OCI-LY7 (cell line): ENCODE data around the gene PODXL. TPM values are rescaled to one million over a fixed set of nuclear protein-coding genes. Genes with fewer than 3 reads are reported as not detected.

ENCODE experiments used
- BruUV-seq: library from RNA; stranded (reverse); fragments of 400-500 nt; replicated peaks from 2 replicates; lab custom pipeline; 2021; lab: Mats Ljungman, UMichigan
- CTCF ChIA-PET: fragments of 300-600 bp; sonication (Branson Sonifier 250); formaldehyde crosslinking; loops from one replicate; lab custom pipeline; 2022; ENCODE audit warnings: antibody characterized with exemption; ENCODE audit not compliant: unreplicated experiment; lab: Charles Lee
- POLR2A ChIA-PET: fragments of 300-600 bp; sonication (Branson Sonifier 250); formaldehyde crosslinking; loops from one replicate; lab custom pipeline; 2022; ENCODE audit warnings: antibody characterized with exemption; lab: Charles Lee
- DNase-seq: peaks from one replicate; pipeline ENCODE4 v3.0.0-alpha.2; 2015; ENCODE audit warnings: low spot score
- H2AFZ ChIP-seq: fragments of 200-600 bp; sonication (generic), shearing (Covaris generic); 2 replicates; pipeline ENCODE4 v1.6.1; 2014; ENCODE audit warnings: mild to moderate bottlenecking, antibody characterized with exemption, low read length, moderate library complexity
- H3K27ac ChIP-seq: fragments of 200-600 bp; sonication (generic); 2 replicates; pipeline ENCODE4 v1.5.1; 2014; ENCODE audit warnings: mixed run types, low read depth, mild to moderate bottlenecking, moderate library complexity, low read length, inconsistent platforms; ENCODE audit not compliant: poor library complexity, severe bottlenecking
- H3K36me3 ChIP-seq: fragments of 200-600 bp; sonication (generic); 2 replicates; pipeline ENCODE4 v1.6.1; 2014; ENCODE audit warnings: mild to moderate bottlenecking, antibody characterized with exemption, low read length, moderate library complexity, mixed read lengths; ENCODE audit not compliant: insufficient read depth
- H3K4me1 ChIP-seq: fragments of 200-600 bp; sonication (generic); 2 replicates; pipeline ENCODE4 v1.5.1; 2014; ENCODE audit warnings: mild to moderate bottlenecking, low read length; ENCODE audit not compliant: insufficient read depth, poor library complexity, severe bottlenecking
- H3K4me2 ChIP-seq: fragments of 200-600 bp; sonication (generic); 2 replicates; pipeline ENCODE4 v1.6.1; 2014; ENCODE audit warnings: mild to moderate bottlenecking, low read length
- H3K4me3 ChIP-seq: fragments of 200-600 bp; sonication (generic); 2 replicates; pipeline ENCODE4 v1.5.1; 2014; ENCODE audit warnings: mild to moderate bottlenecking, low read depth, low read length; ENCODE audit not compliant: poor library complexity, severe bottlenecking
- H3K79me2 ChIP-seq: fragments of 200-600 bp; sonication (generic); 2 replicates; pipeline ENCODE4 v1.6.1; 2016; ENCODE audit warnings: low read depth, mild to moderate bottlenecking, low read length, moderate library complexity, mixed read lengths; ENCODE audit not compliant: insufficient read depth
- H3K9me2 ChIP-seq: fragments of 200-600 bp; sonication (generic); 2 replicates; pipeline ENCODE4 v1.6.1; 2016; ENCODE audit warnings: mild to moderate bottlenecking, low read length, mixed read lengths; ENCODE audit not compliant: insufficient read depth
- H3K9me3 ChIP-seq: fragments of 200-600 bp; sonication (generic); 2 replicates; pipeline ENCODE4 v1.6.1; 2014; ENCODE audit warnings: mild to moderate bottlenecking, mixed run types, low read length, mixed read lengths
- H4K20me1 ChIP-seq: fragments of 200-600 bp; sonication (generic); 2 replicates; pipeline ENCODE4 v1.6.1; 2014; ENCODE audit warnings: mild to moderate bottlenecking, antibody characterized with exemption, low read length, moderate library complexity, mixed read lengths; ENCODE audit not compliant: insufficient read depth
- EZH2phosphoT487 ChIP-seq: fragments of 200-600 bp; sonication (generic); IDR thresholded peaks from 2 replicates; pipeline ENCODE4 v1.6.1; 2018; ENCODE audit warnings: low read depth, borderline replicate concordance, mild to moderate bottlenecking, mixed run types, antibody characterized with exemption, low read length, moderate library complexity, mixed read lengths
- intact Hi-C: fragments of 100-400 bp; cut with micrococcal nuclease; formaldehyde crosslinking; loops from one replicate; pipeline ENCODE4 v1.10.0; 2022; ENCODE audit not compliant: unreplicated experiment
- total RNA-seq, 2 experiments: library from RNA; depleted of rRNA in 1 of 2; stranded (reverse); fragments of >200 nt in 1 of 2; shearing (Covaris generic) in 1 of 2; gene quantifications; 2 replicates each; pipeline ENCODE4 v1.2.3, GENCODE V29; 2014 to 2022
- TF ChIP-seq, protein P1 (sequence below): fragments of 200-600 bp; sonication (generic); conservative IDR thresholded peaks from 2 replicates; pipeline ENCODE4 v1.5.1; 2014; ENCODE audit warnings: mild to moderate bottlenecking, antibody characterized with exemption, low read length, moderate library complexity, mixed read lengths

PODXL gene
- total RNA-seq, 2 experiments from 2014 or later: 0.32 to 2.1 TPM

DNA sequence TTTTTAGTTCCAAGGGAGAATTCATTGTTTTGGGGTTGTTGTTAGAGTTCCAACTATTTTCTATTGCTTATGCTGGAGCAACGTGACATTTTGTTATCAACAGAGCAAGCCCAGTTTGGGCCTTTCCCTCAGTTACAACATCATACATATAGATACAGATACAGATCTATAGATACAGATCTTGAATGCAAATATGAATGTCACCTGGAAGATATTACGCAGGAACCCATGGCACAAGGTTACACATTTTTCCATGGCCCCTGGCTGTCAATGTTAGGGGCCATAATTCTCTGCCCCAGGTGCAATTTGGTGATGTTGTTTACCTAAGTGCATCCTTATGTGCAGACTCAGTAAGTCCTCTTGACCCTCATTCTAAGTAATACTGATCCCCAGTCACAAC, 3.6 kb upstream of the PODXL start:
- POLR2A ChIA-PET: no interaction called here
- no peak for DNase-seq
- CTCF ChIA-PET: no interaction called here

DNA sequence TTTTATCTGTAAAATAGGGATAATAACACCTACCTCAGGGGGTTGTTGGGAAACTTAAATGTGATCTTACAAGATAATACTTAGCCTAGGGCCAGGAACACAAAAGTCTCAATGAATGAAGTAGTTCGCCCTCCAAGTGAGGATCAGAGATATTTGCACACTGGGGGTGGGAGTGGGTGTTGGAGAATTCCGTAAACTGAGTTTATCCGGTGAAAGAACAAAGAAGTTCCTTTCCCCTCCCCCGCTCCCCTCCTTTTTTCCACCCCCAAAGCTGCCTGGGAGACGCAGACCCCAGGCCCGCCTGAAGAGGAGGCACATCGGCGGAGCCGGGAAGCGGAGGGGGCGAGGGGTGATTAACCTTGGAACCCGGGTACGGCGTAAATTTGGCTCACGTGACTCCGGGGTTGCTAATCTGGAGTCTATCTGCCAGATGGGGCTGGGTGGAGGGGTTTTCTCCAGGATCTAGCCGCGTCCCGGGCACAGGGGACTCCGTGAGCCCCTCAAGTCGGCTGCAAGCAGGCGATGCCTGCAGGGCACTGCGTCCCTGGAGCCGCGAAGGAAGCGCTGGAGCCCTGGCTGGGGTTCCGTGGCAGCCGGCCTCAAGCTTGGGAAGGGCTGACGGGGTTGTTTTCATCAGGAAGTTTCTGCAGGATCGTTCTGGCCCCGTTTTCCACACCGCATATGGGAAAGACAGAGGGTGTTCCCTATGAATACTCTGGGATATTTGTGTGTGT, 1.4 kb upstream of the PODXL start:
- Histone ChIP-seq H3K4me3 (no peak overlapping the region), H3K4me2 (no peak overlapping the region), H4K20me1 (peaks cover 5% of the 10 kb centered on the region; the same call in 1 of the 2 replicates), H3K9me3 (no peaks in the 10 kb centered on the region), H3K36me3 (no peaks in the 10 kb centered on the region), H3K4me1 (peaks cover 21% of the 10 kb centered on the region), H2AFZ (no peak overlapping the region), H3K9me2 (no peaks in the 10 kb centered on the region), H3K27ac (no peak overlapping the region), H3K79me2 (no peaks in the 10 kb centered on the region)
- ChIA-PET CTCF (no interaction called here), POLR2A (no interaction called here)
- TF ChIP-seq EZH2phosphoT487: no peak
- TF ChIP-seq, protein P1, sequence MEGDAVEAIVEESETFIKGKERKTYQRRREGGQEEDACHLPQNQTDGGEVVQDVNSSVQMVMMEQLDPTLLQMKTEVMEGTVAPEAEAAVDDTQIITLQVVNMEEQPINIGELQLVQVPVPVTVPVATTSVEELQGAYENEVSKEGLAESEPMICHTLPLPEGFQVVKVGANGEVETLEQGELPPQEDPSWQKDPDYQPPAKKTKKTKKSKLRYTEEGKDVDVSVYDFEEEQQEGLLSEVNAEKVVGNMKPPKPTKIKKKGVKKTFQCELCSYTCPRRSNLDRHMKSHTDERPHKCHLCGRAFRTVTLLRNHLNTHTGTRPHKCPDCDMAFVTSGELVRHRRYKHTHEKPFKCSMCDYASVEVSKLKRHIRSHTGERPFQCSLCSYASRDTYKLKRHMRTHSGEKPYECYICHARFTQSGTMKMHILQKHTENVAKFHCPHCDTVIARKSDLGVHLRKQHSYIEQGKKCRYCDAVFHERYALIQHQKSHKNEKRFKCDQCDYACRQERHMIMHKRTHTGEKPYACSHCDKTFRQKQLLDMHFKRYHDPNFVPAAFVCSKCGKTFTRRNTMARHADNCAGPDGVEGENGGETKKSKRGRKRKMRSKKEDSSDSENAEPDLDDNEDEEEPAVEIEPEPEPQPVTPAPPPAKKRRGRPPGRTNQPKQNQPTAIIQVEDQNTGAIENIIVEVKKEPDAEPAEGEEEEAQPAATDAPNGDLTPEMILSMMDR: no peak
- DNase-seq: no peak
- intact Hi-C loops: no loop called here
- BruUV-seq: no TSS peak

More for the DNA sequence above, 3.6 kb upstream of the PODXL start:
- intact Hi-C loops: no loop called here
- H3K4me1 ChIP-seq: peaks cover 12% of the 10 kb centered on the region
- no peaks in the 10 kb centered on the region for H3K9me2 ChIP-seq
- H4K20me1 ChIP-seq: 0 out of 2 replicates have a peak, but pooled peaks cover 5% of the 10 kb centered on the region
- no peaks in the 10 kb centered on the region for H3K79me2 ChIP-seq
- no peak overlapping the region for H3K4me2 ChIP-seq
- H3K4me3 ChIP-seq: no peak overlapping the region
- no TSS peak for BruUV-seq
- H3K9me3 ChIP-seq: no peaks in the 10 kb centered on the region
- H3K36me3 ChIP-seq: no peaks in the 10 kb centered on the region
- TF ChIP-seq, protein P1: no peak
- TF ChIP-seq EZH2phosphoT487: no peak
- H3K27ac ChIP-seq: no peak overlapping the region
- no peak overlapping the region for H2AFZ ChIP-seq

DNA sequence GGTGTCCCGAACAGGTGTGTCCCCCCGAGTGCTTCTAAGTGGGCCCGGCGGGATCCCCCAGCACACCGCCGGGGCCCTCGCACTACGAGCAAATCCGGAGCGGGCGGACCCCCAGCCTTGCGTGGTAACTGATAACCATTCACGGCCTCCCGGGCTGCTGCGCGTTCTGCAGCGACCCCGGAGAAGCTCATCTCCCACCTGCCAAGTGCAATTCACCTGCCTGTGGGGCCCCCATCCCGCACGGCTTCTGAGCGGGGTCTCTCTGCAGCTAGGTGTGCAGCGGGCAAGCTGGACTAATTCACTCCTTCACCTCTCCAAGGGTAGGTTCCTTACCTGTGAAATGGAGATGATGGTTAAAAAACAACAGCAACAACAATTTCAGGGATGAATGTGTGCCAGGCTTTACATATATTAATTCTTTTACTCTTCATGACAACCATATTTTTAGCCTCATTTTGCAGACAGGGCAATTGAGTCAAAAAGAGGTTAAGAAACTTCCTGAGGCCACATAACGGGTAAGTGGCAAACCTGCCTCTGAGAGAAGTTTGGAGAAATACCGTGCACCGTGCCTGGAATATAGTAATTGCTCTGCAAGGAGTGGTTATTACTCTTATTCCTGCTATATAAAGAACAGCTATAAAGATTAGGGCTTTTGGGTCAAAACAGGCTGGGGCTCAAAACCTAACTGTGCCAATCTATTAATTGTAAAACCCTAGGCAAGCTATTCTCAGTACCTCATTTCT, 652 bp upstream of the PODXL start:
- Histone ChIP-seq H3K9me3 (no peaks in the 10 kb centered on the region), H3K4me1 (peaks cover 21% of the 10 kb centered on the region), H3K9me2 (no peaks in the 10 kb centered on the region), H3K36me3 (no peaks in the 10 kb centered on the region), H3K4me3 (peak overlapping the region; percentile 58), H3K4me2 (peak overlapping the region; percentile 70), H3K27ac (no peak overlapping the region), H4K20me1 (peaks cover 5% of the 10 kb centered on the region; the same call in 1 of the 2 replicates), H3K79me2 (no peaks in the 10 kb centered on the region), H2AFZ (no peak overlapping the region)
- ChIA-PET POLR2A (no interaction called here), CTCF (no interaction called here)
- BruUV-seq: no TSS peak
- intact Hi-C loops: no loop called here
- DNase-seq: no peak
- TF ChIP-seq, protein P1: no peak
- peak; percentile 89; the same call in 1 of the 2 replicates for TF ChIP-seq EZH2phosphoT487
